SK-N-SH (cell line): ENCODE data around the gene FETUB. TPM values are rescaled to one million over a fixed set of nuclear protein-coding genes. Genes with fewer than 3 reads are reported as not detected.

Experiments
- CTCF ChIA-PET: fragments of 300-600, 350-600 bp; formaldehyde crosslinking; extraction: SDS; loops from one replicate; lab custom pipeline; 2021; lab: Yijun Ruan, JAX
- POLR2A ChIA-PET: fragments of 350-600 bp; sonication (Branson Sonifier 250); formaldehyde crosslinking; extraction: SDS; loops from one replicate; lab custom pipeline; 2020; ENCODE audit warnings: antibody characterized with exemption, inconsistent platforms; lab: Yijun Ruan, JAX
- DNase-seq: peaks from one replicate; pipeline ENCODE4 v3.0.0; 2012
- H2AFZ ChIP-seq: fragments of 200-600 bp; sonication (generic); 2 replicates; pipeline ENCODE4 v1.8.1; 2016; ENCODE audit warnings: antibody characterized with exemption, mild to moderate bottlenecking, low read depth
- H3F3A ChIP-seq: fragments of 200-600 bp; sonication (generic); replicated peaks from 2 replicates; pipeline ENCODE3; 2016; ENCODE audit warnings: antibody characterized with exemption, mild to moderate bottlenecking; ENCODE audit not compliant: insufficient read depth
- H3K27ac ChIP-seq, 2 experiments: fragments of 200-500 bp in 1 of 2; fragments of 200-600 bp in 1 of 2; sonication (Bioruptor generic) in 1 of 2; sonication (generic), shearing (Covaris generic) in 1 of 2; 2 replicates each; pipeline versions ENCODE4 v1.5.1 to v1.6.1; 2014 to 2016; ENCODE audit warnings: low read depth in 2 of 2, inconsistent platforms in 1 of 2, low read length in 1 of 2, mild to moderate bottlenecking in 1 of 2, mixed read lengths in 1 of 2
- H3K27me3 ChIP-seq: fragments of 200-600 bp; sonication (generic), shearing (Covaris generic); 2 replicates; pipeline ENCODE4 v1.6.1; 2016; ENCODE audit warnings: mixed run types; ENCODE audit not compliant: insufficient read depth
- H3K36me3 ChIP-seq, 2 experiments: fragments of 200-500 bp in 1 of 2; fragments of 200-600 bp in 1 of 2; sonication (Bioruptor generic) in 1 of 2; sonication (generic) in 1 of 2; replicated peaks in 1 of 2; 2 replicates each; pipeline versions ENCODE3 to v1.5.1; 2014 to 2016; ENCODE audit warnings: low read length in 1 of 2, mild to moderate bottlenecking in 1 of 2; ENCODE audit not compliant: insufficient read depth in 2 of 2, control insufficient read depth in 1 of 2
- H3K4me1 ChIP-seq, 2 experiments: fragments of 200-500 bp in 1 of 2; fragments of 200-600 bp in 1 of 2; sonication (Bioruptor generic) in 1 of 2; sonication (generic), shearing (Covaris generic) in 1 of 2; 2 replicates each; pipeline versions ENCODE4 v1.5.1 to v1.6.1; 2014 to 2016; ENCODE audit warnings: low read depth in 1 of 2, low read length in 1 of 2, mixed run types in 1 of 2; ENCODE audit not compliant: insufficient read depth in 2 of 2, control insufficient read depth in 1 of 2
- H3K4me2 ChIP-seq: fragments of 200-600 bp; sonication (generic), shearing (Covaris generic); 2 replicates; pipeline ENCODE4 v1.6.1; 2017; ENCODE audit warnings: mixed run types
- H3K4me3 ChIP-seq, 2 experiments: fragments of 200-500 bp in 1 of 2; fragments of 200-600 bp in 1 of 2; sonication (Bioruptor generic) in 1 of 2; sonication (generic), shearing (Covaris generic) in 1 of 2; 2 replicates each; pipeline versions ENCODE4 v1.5.1 to v1.8.1; 2014 to 2016; ENCODE audit warnings: low read depth in 2 of 2, inconsistent platforms in 1 of 2, low read length in 1 of 2, mild to moderate bottlenecking in 1 of 2, mixed read lengths in 1 of 2, moderate library complexity in 1 of 2
- H3K79me2 ChIP-seq: fragments of 200-600 bp; sonication (generic); 2 replicates; pipeline ENCODE4 v1.8.1; 2017; ENCODE audit warnings: mild to moderate bottlenecking; ENCODE audit not compliant: insufficient read depth
- H3K9ac ChIP-seq: fragments of 200-600 bp; sonication (generic); 2 replicates; pipeline ENCODE4 v1.6.1; 2017; ENCODE audit warnings: mixed run types
- H3K9me2 ChIP-seq: fragments of 200-600 bp; sonication (generic); 2 replicates; pipeline ENCODE4 v1.6.1; 2017; ENCODE audit warnings: mixed run types
- H3K9me3 ChIP-seq: fragments of 200-600 bp; sonication (generic); 2 replicates; pipeline ENCODE4 v1.6.1; 2017; ENCODE audit warnings: mixed run types, mild to moderate bottlenecking, moderate library complexity
- H4K20me1 ChIP-seq: fragments of 200-600 bp; sonication (generic); 2 replicates; pipeline ENCODE4 v1.6.1; 2017; ENCODE audit warnings: mild to moderate bottlenecking, mixed run types; ENCODE audit not compliant: insufficient read depth
- CHD2 ChIP-seq: fragments of 150-350 bp; IDR thresholded peaks from 2 replicates; pipeline ENCODE4 v1.6.1; 2018; ENCODE audit warnings: low read length; ENCODE audit not compliant: partially characterized antibody
- CTCF ChIP-seq: fragments of 200-600 bp; sonication (generic); IDR thresholded peaks from 2 replicates; pipeline ENCODE4 v1.6.1; 2017; ENCODE audit warnings: antibody characterized with exemption, mild to moderate bottlenecking, moderate library complexity
- ELF1 ChIP-seq: IDR thresholded peaks from 2 replicates; pipeline ENCODE4 v1.4.0; 2012
- FOSL2 ChIP-seq: IDR thresholded peaks from 2 replicates; pipeline ENCODE4 v1.4.0; 2012; ENCODE audit warnings: low read depth, mild to moderate bottlenecking, moderate library complexity, borderline replicate concordance
- FOXM1 ChIP-seq: IDR thresholded peaks from 2 replicates; pipeline ENCODE4 v1.4.0; 2012; ENCODE audit warnings: low read depth, mild to moderate bottlenecking
- GABPA ChIP-seq: IDR thresholded peaks from 2 replicates; pipeline ENCODE4 v1.4.0; 2012; ENCODE audit warnings: low read depth, mild to moderate bottlenecking
- IRF3 ChIP-seq: fragments of 150-350 bp; IDR thresholded peaks from 2 replicates; pipeline ENCODE4 v1.6.1; 2016; ENCODE audit warnings: mild to moderate bottlenecking, low read depth, low read length
- JUND ChIP-seq: IDR thresholded peaks from 2 replicates; pipeline ENCODE4 v1.4.0; 2012
- MXI1 ChIP-seq: IDR thresholded peaks from 2 replicates; pipeline ENCODE4 v1.6.1; 2012; ENCODE audit warnings: mild to moderate bottlenecking, low read depth, low read length, improper control_type of control experiment
- NRF1 ChIP-seq: IDR thresholded peaks from 2 replicates; pipeline ENCODE4 v1.6.1; 2012; ENCODE audit warnings: low read depth, mild to moderate bottlenecking, low read length
- PBX3 ChIP-seq: IDR thresholded peaks from 2 replicates; pipeline ENCODE4; 2012
- REST ChIP-seq: IDR thresholded peaks from 2 replicates; pipeline ENCODE4 v1.6.1; 2012; ENCODE audit warnings: mild to moderate bottlenecking, low read depth, low read length, moderate library complexity
- RFX5 ChIP-seq: IDR thresholded peaks from 2 replicates; pipeline ENCODE4 v1.6.1; 2012; ENCODE audit warnings: mild to moderate bottlenecking, improper control_type of control experiment, low read length
- RXRA ChIP-seq: IDR thresholded peaks from 2 replicates; pipeline ENCODE4 v1.4.0; 2012; ENCODE audit warnings: low read depth, mild to moderate bottlenecking, borderline replicate concordance
- TEAD4 ChIP-seq: IDR thresholded peaks from 2 replicates; pipeline ENCODE4 v1.4.0; 2012; ENCODE audit warnings: mild to moderate bottlenecking, borderline replicate concordance; ENCODE audit not compliant: insufficient read depth
- YY1 ChIP-seq: IDR thresholded peaks from 2 replicates; pipeline ENCODE4 v1.4.0; 2012; ENCODE audit warnings: low read depth, mild to moderate bottlenecking
- WGBS: methylation state at CpG from one replicate; pipeline ENCODE4 v1.1.6; 2017; ENCODE audit warnings: low lambda C conversion rate; 5-methylcytosine and 5-hydroxymethylcytosine counted together
- polyA plus RNA-seq, 3 experiments: library from polyadenylated mRNA; depleted of rRNA; stranded (reverse); fragments of >200 nt; gene quantifications; 2 replicates each; pipeline ENCODE4 v1.2.3, GENCODE V29; 2012

Gene FETUB
- polyA plus RNA-seq, 1 of the 3 experiments (the other 2 are of a cell fraction), result 0.05 TPM

GRCh38 chr3:186605561-186606545 lies 34.3 kb upstream of the FETUB start:
- no peaks in the 10 kb centered on the region for H3K79me2 ChIP-seq
- H4K20me1 ChIP-seq, result no peaks in the 10 kb centered on the region
- H3K9me2 ChIP-seq, result no peaks in the 10 kb centered on the region
- CTCF ChIA-PET, result interaction anchor here (0.6 to 17.4 kb wide), 2 partner anchors 9 to 346 kb away, joined by 3 to 167 read pairs; partner anchors contain the start of gene AHSG
- no peak overlapping the region for H3K4me2 ChIP-seq
- no peak overlapping the region for H3K9ac ChIP-seq
- WGBS, result 33% methylated on average over 5 of the region's 5 CpGs
- H3K9me3 ChIP-seq, result no peaks in the 10 kb centered on the region
- H3K36me3 ChIP-seq, result no peaks in the 10 kb centered on the region
- no peaks in the 10 kb centered on the region for H3F3A ChIP-seq
- no peak overlapping the region for H2AFZ ChIP-seq
- no peak overlapping the region for H3K4me3 ChIP-seq
- H3K27ac ChIP-seq, result no peak overlapping the region
- no peaks in the 10 kb centered on the region; the same call in 1 of the 2 replicates for H3K27me3 ChIP-seq
- TF ChIP-seq YY1 (no peak), MXI1 (no peak), GABPA (no peak), RXRA (no peak), FOXM1 (no peak), IRF3 (no peak), TEAD4 (no peak), PBX3 (no peak), JUND (no peak), ELF1 (no peak), CTCF (no peak), NRF1 (no peak), RFX5 (no peak), FOSL2 (no peak), CHD2 (no peak), REST (no peak)
- no peak for DNase-seq
- H3K4me1 ChIP-seq, result no peaks in the 10 kb centered on the region
- POLR2A ChIA-PET, result no interaction called here
